K562 (cell line): Measurements from ENCODE around the gene TTLL11.

Experiments used
- BRD4 ChIP-seq: fragments of 200-600 bp; sonication (generic); IDR thresholded peaks from 2 replicates; pipeline ENCODE4 v1.6.1; 2017; ENCODE audit warnings: inconsistent platforms
- POLR2A ChIP-seq: fragments of 450-650 bp; conservative IDR thresholded peaks from 2 replicates; pipeline ENCODE4 v1.6.1; 2016

- TF ChIP-seq POLR2A (no peak), BRD4 (no peak)
Observed at GRCh38 chr9:121797081-121797480, 296.0 kb downstream of the TTLL11 start.
